Fibroblast of the conjunctiva (primary cell): Measurements from ENCODE around the gene MAPKAPK5.
"Not testable (repeated sequence)": the region's sequence is repeated elsewhere in the genome, so short reads cannot be mapped to it uniquely, and the experiment has no call there.

ENCODE experiments used
- DNase-seq: peaks from one replicate; pipeline ENCODE4 v3.0.0-alpha.2; 2010; ENCODE audit warnings: low read depth

MAPKAPK5 gene

GRCh38 chr12:111886662-111887545, 44.9 kb downstream of the MAPKAPK5 start:
- no peak for DNase-seq

- DNase-seq = no peak
Measured at GRCh38 chr12:111887926-111888745, 46.1 kb downstream of the MAPKAPK5 start.

GRCh38 chr12:111893287-111893686, 51.3 kb downstream of the MAPKAPK5 start:
- DNase-seq = no peak

DNA sequence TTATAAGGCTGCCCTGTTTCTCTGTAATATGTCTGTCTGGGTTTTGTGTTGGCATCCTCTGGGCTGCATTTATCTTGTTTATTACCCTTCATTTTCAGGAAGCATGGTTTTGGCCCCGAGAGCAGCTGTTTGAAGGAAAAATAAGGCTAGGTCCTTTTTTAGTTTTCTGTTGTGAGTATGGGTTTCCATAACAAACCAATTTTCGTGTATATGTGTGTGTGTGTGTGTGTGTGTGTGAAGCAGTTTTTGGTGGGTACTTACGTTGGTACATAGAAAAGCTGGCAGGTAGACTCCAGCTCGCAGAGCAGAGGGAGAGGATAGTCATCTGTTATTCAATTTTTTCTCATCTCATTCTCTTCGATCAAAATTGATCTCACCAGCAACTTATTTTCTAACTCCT, 52.5 kb downstream of the MAPKAPK5 start:
- no peak for DNase-seq

GRCh38 chr12:111901182-111901581, 59.2 kb downstream of the MAPKAPK5 start:
- no peak for DNase-seq

DNA sequence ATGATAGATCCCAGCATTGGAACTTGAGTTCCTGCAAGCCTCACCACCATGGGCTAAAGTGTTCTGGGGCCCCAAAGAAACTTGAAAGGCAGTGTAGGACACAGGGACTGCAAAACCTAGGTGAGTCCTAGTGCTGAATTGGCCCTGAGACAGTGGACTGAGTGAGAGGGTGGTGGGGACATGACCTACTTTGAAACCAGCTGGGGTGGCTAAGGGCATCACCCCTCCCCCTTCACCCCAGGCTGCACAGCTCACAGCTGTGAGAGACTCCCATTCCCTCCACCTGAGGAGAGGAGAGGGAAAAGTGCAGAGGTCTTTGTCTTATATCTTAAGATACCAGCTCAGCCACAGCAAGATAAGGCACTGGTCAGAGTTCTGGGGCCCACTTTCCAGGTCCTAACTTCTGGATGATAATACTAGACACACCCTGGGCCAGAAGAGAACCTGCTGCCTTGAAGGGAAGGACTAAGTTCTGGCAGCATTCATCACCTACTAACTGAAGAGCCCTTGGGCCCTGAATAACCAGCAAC, 62.5 kb downstream of the MAPKAPK5 start:
- no peak for DNase-seq

DNA sequence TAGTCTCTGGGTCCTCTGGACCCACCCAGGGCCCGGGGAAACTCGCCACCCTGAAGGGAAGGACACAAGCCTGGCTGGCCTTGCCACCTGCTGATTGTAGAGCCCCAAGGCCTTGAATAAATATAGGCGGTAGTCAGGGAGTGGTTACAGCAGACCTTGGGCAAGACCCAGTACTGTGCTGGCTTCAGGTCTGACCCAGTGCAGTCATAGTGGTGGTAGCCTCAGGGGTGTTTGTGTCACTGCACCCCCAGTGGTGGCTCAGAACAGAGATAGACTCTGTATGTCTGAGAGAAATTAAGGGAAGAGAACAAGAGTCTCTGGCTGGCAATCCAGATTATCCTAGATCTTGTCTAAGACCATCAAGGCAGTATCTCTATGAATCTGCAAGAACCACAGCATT, 63.5 kb downstream of the MAPKAPK5 start:
- no peak for DNase-seq

GRCh38 chr12:111907740-111908139, 65.7 kb downstream of the MAPKAPK5 start:
- no peak for DNase-seq

GRCh38 chr12:111925171-111925570, 83.1 kb downstream of the MAPKAPK5 start:
- DNase-seq = no peak

DNA sequence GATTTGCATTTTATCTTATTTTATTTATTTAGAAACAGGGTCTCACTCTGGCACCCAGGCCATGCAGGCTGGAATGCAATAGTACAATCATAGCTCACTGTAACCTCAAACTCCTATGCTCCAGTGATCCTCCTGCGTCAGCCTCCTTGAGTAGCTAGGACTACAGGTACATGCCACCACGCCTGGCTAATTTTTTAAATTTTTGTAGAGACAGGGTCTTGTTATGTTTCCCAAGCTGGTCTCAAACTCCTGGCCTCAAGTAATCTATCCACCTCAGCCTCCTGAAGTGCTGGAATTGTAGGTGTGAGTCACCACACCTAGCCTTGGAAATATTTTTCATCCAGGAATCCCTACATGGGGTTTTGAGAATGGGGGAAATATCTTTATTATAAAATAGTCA, 84.6 kb downstream of the MAPKAPK5 start:
- no peak for DNase-seq

DNA sequence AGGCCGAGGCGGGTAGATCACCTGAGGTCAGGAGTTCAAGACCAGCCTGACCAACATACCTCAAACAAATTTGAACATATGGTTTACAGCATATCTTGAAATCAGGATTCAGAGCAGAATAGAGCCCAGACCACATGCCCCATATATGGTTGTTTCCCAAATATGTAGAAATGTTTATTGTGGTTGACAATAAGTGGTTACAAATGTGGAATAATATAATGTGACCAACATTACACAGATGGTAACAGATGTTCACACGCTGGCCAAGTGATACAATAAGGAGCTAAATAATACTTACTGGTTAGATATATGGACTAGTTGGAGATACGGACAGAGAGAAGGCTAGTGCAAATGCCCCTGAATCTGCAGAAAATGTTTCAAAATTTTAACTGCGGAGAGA, 85.3 kb downstream of the MAPKAPK5 start:
- no peak for DNase-seq

DNA sequence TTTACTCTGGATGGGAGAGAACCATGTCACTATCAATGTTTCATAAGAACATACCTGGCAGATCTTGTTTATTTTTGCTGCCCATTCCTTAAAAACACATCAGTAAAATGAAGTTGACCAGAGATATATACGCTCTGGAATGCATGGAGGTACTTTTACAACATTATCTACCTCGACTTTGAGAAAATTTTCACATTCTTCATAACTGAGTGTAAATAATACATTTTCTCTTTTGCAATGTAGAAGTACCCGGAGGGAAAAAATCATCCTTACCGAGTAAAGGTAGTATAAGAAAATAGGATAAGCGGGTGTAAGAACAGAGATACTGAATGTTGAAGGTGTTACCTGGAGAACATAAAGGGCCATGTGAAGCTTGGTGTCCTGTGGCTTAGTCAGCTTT, 90.2 kb downstream of the MAPKAPK5 start:
- no peak for DNase-seq

GRCh38 chr12:111936869-111937268, 94.8 kb downstream of the MAPKAPK5 start:
- DNase-seq = no peak

GRCh38 chr12:111937429-111937828, 95.4 kb downstream of the MAPKAPK5 start:
- no peak for DNase-seq

DNA sequence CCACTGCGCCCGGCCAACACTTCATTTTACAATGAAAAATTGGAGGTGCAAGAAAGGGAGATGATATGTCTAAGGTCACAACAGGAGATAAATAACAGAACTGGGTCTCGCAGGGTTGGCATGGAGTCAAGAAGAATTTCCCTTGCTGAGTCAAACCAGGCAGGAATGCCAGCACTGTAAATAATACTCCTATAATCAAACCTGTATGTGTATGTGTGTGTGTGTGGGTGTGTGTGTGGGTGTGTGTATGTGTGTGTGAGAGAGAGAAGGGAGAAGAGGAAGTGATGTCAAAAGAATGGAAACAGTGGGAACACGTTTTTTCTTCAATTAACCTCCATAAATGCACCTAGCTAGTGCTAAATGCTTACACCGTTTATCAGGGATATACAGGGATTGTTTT, 100.5 kb downstream of the MAPKAPK5 start:
- peak; percentile 52 for DNase-seq

GRCh38 chr12:111943929-111944328, 101.9 kb downstream of the MAPKAPK5 start:
- DNase-seq = no peak

GRCh38 chr12:111950961-111951676, 109.1 kb downstream of the MAPKAPK5 start:
- DNase-seq = not testable (repeated sequence)
